H1 (cell line): ENCODE measurements around the gene SLC30A2. TPM values are rescaled to one million over a fixed set of nuclear protein-coding genes. Genes with fewer than 3 reads are reported as not detected.
A peak's percentile ranks its signal among the peaks of the same experiment; 100 is the strongest.

Experiments used
- CTCF ChIA-PET: fragments of 300-600 bp; sonication (Branson Sonifier 250); formaldehyde crosslinking; loops from one replicate; lab custom pipeline; 2021; ENCODE audit not compliant: partially characterized antibody; lab: Charles Lee
- POLR2A ChIA-PET: fragments of 300-600 bp; sonication (Branson Sonifier 250); formaldehyde crosslinking; loops from one replicate; lab custom pipeline; 2021; ENCODE audit warnings: inconsistent platforms; ENCODE audit not compliant: partially characterized antibody; lab: Charles Lee
- DNase-seq, 2 experiments: peaks; one replicate each; pipeline versions ENCODE4 v3.0.0 to v3.0.0-alpha.2; 2010 to 2022; ENCODE audit warnings: low spot score in 2 of 2, low read depth in 1 of 2, mixed read lengths in 1 of 2
- FAIRE-seq: peaks from 2 replicates; lab custom pipeline; 2011; peaks lifted over from hg19 to GRCh38; lab: Jason Lieb, UNC
- H2AFZ ChIP-seq: 2 replicates; pipeline ENCODE4 v1.8.1; 2012; ENCODE audit warnings: low read length, inconsistent platforms
- H2AK5ac ChIP-seq: 2 replicates; pipeline ENCODE4 v1.6.1; 2013; ENCODE audit warnings: low read depth, low read length
- H2BK120ac ChIP-seq: replicated peaks from 2 replicates; pipeline ENCODE3; 2013; ENCODE audit warnings: low read depth, low read length, inconsistent platforms
- H2BK12ac ChIP-seq: 2 replicates; pipeline ENCODE4 v1.6.1; 2013; ENCODE audit warnings: low read depth, low read length
- H2BK15ac ChIP-seq: 2 replicates; pipeline ENCODE4 v1.6.1; 2013; ENCODE audit warnings: low read length
- H2BK20ac ChIP-seq: 2 replicates; pipeline ENCODE4 v1.6.1; 2013; ENCODE audit warnings: low read length
- H2BK5ac ChIP-seq: 2 replicates; pipeline ENCODE4 v1.6.1; 2013; ENCODE audit warnings: low read depth, low read length
- H3K14ac ChIP-seq: 2 replicates; pipeline ENCODE4 v1.6.1; 2013; ENCODE audit warnings: inconsistent platforms; ENCODE audit not compliant: insufficient read length
- H3K18ac ChIP-seq: 2 replicates; pipeline ENCODE4 v1.6.1; 2013; ENCODE audit warnings: low read length; ENCODE audit errors: extremely low read depth
- H3K23ac ChIP-seq: 2 replicates; pipeline ENCODE4 v1.6.1; 2013; ENCODE audit warnings: inconsistent platforms; ENCODE audit not compliant: insufficient read length
- H3K23me2 ChIP-seq: 2 replicates; pipeline ENCODE4 v1.6.1; 2013; ENCODE audit warnings: low read depth, low read length
- H3K27ac ChIP-seq: 2 replicates; pipeline ENCODE4 v1.6.1; 2011; ENCODE audit warnings: low read depth, low read length, inconsistent platforms
- H3K27me3 ChIP-seq, 4 experiments: replicated peaks in 1 of 4; 1 replicate in 1 of 4; 2 replicates in 3 of 4; pipeline versions ENCODE4 v1.6.1 to v1.8.1; 2011 to 2013; ENCODE audit warnings: low read length in 3 of 4, mild to moderate bottlenecking in 3 of 4, inconsistent platforms in 2 of 4, mixed read lengths in 2 of 4, moderate library complexity in 1 of 4; ENCODE audit not compliant: control insufficient read depth in 3 of 4, insufficient read depth in 3 of 4; ENCODE audit errors: extremely low read depth in 1 of 4
- H3K36me3 ChIP-seq, 4 experiments: 2 replicates each; pipeline versions ENCODE4 v1.6.1 to v1.8.1; 2011 to 2013; ENCODE audit warnings: mild to moderate bottlenecking in 4 of 4, low read length in 3 of 4, moderate library complexity in 2 of 4, control low read depth in 1 of 4, inconsistent platforms in 1 of 4; ENCODE audit not compliant: insufficient read depth in 4 of 4, control insufficient read depth in 2 of 4
- H3K4ac ChIP-seq: replicated peaks from 2 replicates; pipeline ENCODE3; 2013; ENCODE audit warnings: low read length, low read depth, mixed read lengths, inconsistent platforms; ENCODE audit not compliant: insufficient read length
- H3K4me1 ChIP-seq, 4 experiments: replicated peaks in 1 of 4; 1 replicate in 1 of 4; 2 replicates in 3 of 4; pipeline versions ENCODE4 v1.6.1 to v1.8.1; 2011 to 2013; ENCODE audit warnings: low read length in 3 of 4, inconsistent platforms in 2 of 4, mixed read lengths in 1 of 4; ENCODE audit not compliant: insufficient read depth in 4 of 4, control insufficient read depth in 3 of 4
- H3K4me2 ChIP-seq, 2 experiments: 2 replicates each; pipeline versions ENCODE4 v1.6.1 to v1.8.1; 2011 to 2013; ENCODE audit warnings: low read depth in 2 of 2, low read length in 2 of 2, control low read depth in 1 of 2, inconsistent platforms in 1 of 2, mild to moderate bottlenecking in 1 of 2; ENCODE audit not compliant: insufficient read depth in 1 of 2
- H3K4me3 ChIP-seq, 4 experiments: fragments of 200-600, 300-600 bp in 1 of 4; sonication (generic), shearing (Covaris generic), sonication (Bioruptor Twin) in 1 of 4; 2 replicates each; pipeline versions ENCODE4 v1.5.1 to v1.8.1; 2011 to 2016; ENCODE audit warnings: low read length in 4 of 4, low read depth in 3 of 4, control low read depth in 2 of 4, inconsistent platforms in 2 of 4, mild to moderate bottlenecking in 2 of 4, mixed read lengths in 1 of 4, moderate library complexity in 1 of 4; ENCODE audit not compliant: insufficient read depth in 2 of 4; ENCODE audit errors: extremely low read depth in 1 of 4
- H3K56ac ChIP-seq: replicated peaks from 2 replicates; pipeline ENCODE3; 2013; ENCODE audit warnings: low read depth, mild to moderate bottlenecking, mixed read lengths, low read length, inconsistent platforms; ENCODE audit not compliant: insufficient read length
- H3K79me1 ChIP-seq: 2 replicates; pipeline ENCODE4 v1.6.1; 2013; ENCODE audit warnings: low read depth, low read length, control low read depth
- H3K79me2 ChIP-seq, 2 experiments: 2 replicates each; pipeline versions ENCODE4 v1.6.1 to v1.8.1; 2012 to 2013; ENCODE audit warnings: low read length in 2 of 2, mild to moderate bottlenecking in 2 of 2, inconsistent platforms in 1 of 2; ENCODE audit not compliant: insufficient read depth in 2 of 2, control insufficient read depth in 1 of 2
- H3K9ac ChIP-seq, 4 experiments: replicated peaks in 1 of 4; 1 replicate in 1 of 4; 2 replicates in 3 of 4; pipeline versions ENCODE4 v1.6.1 to v1.8.1; 2011 to 2013; ENCODE audit warnings: low read depth in 3 of 4, low read length in 3 of 4, control low read depth in 2 of 4, mild to moderate bottlenecking in 2 of 4, moderate library complexity in 2 of 4, inconsistent platforms in 1 of 4; ENCODE audit errors: extremely low read depth in 1 of 4
- H3K9me3 ChIP-seq, 2 experiments: 2 replicates each; pipeline versions ENCODE4 v1.6.1 to v1.8.1; 2012 to 2013; ENCODE audit warnings: mild to moderate bottlenecking in 2 of 2, moderate library complexity in 2 of 2, control low read depth in 1 of 2, inconsistent platforms in 1 of 2, low read depth in 1 of 2, low read length in 1 of 2, mixed read lengths in 1 of 2; ENCODE audit not compliant: insufficient read depth in 2 of 2
- H4K20me1 ChIP-seq, 2 experiments: replicated peaks in 1 of 2; 2 replicates each; pipeline versions ENCODE3 to v1.8.1; 2011 to 2013; ENCODE audit warnings: inconsistent platforms in 2 of 2, low read length in 2 of 2, mild to moderate bottlenecking in 1 of 2; ENCODE audit not compliant: insufficient read depth in 2 of 2, control insufficient read depth in 1 of 2
- H4K5ac ChIP-seq: 2 replicates; pipeline ENCODE4 v1.6.1; 2013; ENCODE audit warnings: low read length, low read depth, mixed read lengths, inconsistent platforms; ENCODE audit not compliant: insufficient read length
- H4K8ac ChIP-seq: 2 replicates; pipeline ENCODE4 v1.8.0; 2013; ENCODE audit warnings: mild to moderate bottlenecking, moderate library complexity, low read length, inconsistent platforms; ENCODE audit not compliant: insufficient read depth; ENCODE audit errors: extremely low read depth
- H4K91ac ChIP-seq: replicated peaks from 2 replicates; pipeline ENCODE3; 2013; ENCODE audit warnings: low read length, mixed read lengths, inconsistent platforms; ENCODE audit not compliant: insufficient read length
- ATF3 ChIP-seq: IDR thresholded peaks from 2 replicates; pipeline ENCODE4 v1.6.1; 2011; ENCODE audit warnings: low read depth, mild to moderate bottlenecking, low read length; ENCODE audit not compliant: insufficient read depth
- BRCA1 ChIP-seq: IDR thresholded peaks from 2 replicates; pipeline ENCODE4 v1.6.1; 2012; ENCODE audit warnings: low read depth, low read length, improper control_type of control experiment
- CBX8 ChIP-seq: fragments of 300-800, 300-1000 bp; sonication (generic); IDR thresholded peaks from 2 replicates; pipeline ENCODE4 v1.7.1; 2016; ENCODE audit warnings: low read depth, low read length, borderline replicate concordance
- GTF2F1 ChIP-seq: IDR thresholded peaks from 2 replicates; pipeline ENCODE4 v1.6.1; 2012; ENCODE audit warnings: low read depth, low read length, improper control_type of control experiment, borderline replicate concordance
- KDM4A ChIP-seq: IDR thresholded peaks from one replicate; pipeline ENCODE4 v1.7.1; 2012; ENCODE audit warnings: low read depth, mild to moderate bottlenecking, moderate library complexity, low read length, inconsistent platforms; ENCODE audit not compliant: severe bottlenecking
- MAFK ChIP-seq: IDR thresholded peaks from 2 replicates; pipeline ENCODE4 v1.6.1; 2012; ENCODE audit warnings: low read depth, mild to moderate bottlenecking, improper control_type of control experiment, low read length
- POLR2A ChIP-seq, 2 experiments: IDR thresholded peaks; 1 replicate in 1 of 2; 2 replicates in 1 of 2; pipeline ENCODE4 v1.6.1; 2011; ENCODE audit warnings: low read depth in 2 of 2, low read length in 2 of 2, mild to moderate bottlenecking in 2 of 2; ENCODE audit errors: control extremely low read depth in 1 of 2
- RBBP5 ChIP-seq: IDR thresholded peaks from 2 replicates; pipeline ENCODE4 v1.7.1; 2012; ENCODE audit warnings: low read depth, mild to moderate bottlenecking, inconsistent platforms, low read length, moderate library complexity, borderline replicate concordance
- RNF2 ChIP-seq: fragments of 200-900, 300-1000 bp; sonication (generic); IDR thresholded peaks from 2 replicates; pipeline ENCODE4 v1.7.1; 2016; ENCODE audit warnings: borderline replicate concordance, low read depth, mild to moderate bottlenecking, antibody characterized with exemption, low read length; ENCODE audit not compliant: poor library complexity, severe bottlenecking; ENCODE audit errors: missing control alignments
- SP2 ChIP-seq: IDR thresholded peaks from 2 replicates; pipeline ENCODE4 v1.6.1; 2012; ENCODE audit warnings: mild to moderate bottlenecking, low read length, inconsistent platforms
- SUZ12 ChIP-seq: fragments of 200-600 bp; sonication (generic); IDR thresholded peaks from 2 replicates; pipeline ENCODE4 v1.6.1; 2012; ENCODE audit warnings: mild to moderate bottlenecking, inconsistent platforms, low read length, moderate library complexity, mixed read lengths
- WGBS, 2 experiments: shearing (Covaris generic) in 1 of 2; methylation state at CpG; one replicate each; pipeline versions ENCODE4 v1.1.6 to v1.1.7; 2013 to 2015; ENCODE audit warnings: low lambda C conversion rate in 2 of 2, mixed read lengths in 2 of 2, inconsistent platforms in 1 of 2, low coverage in 1 of 2, missing lambda C conversion rate in 1 of 2; ENCODE audit not compliant: insufficient replicate concordance in 2 of 2, insufficient coverage in 1 of 2, insufficient read length in 1 of 2; ENCODE audit errors: extremely low coverage in 1 of 2, missing lambda C conversion rate in 1 of 2; 5-methylcytosine and 5-hydroxymethylcytosine counted together
- polyA plus RNA-seq, 7 experiments: library from polyadenylated mRNA; depleted of rRNA in 3 of 7; stranded (reverse) in 5 of 7; unstranded in 2 of 7; fragments of >200 nt in 5 of 7; fragments of 200-250 nt in 2 of 7; gene quantifications; 1 replicate in 5 of 7; 2 replicates in 1 of 7; 4 replicates in 1 of 7; pipeline versions ENCODE4 v1.2.1 to v1.2.3, GENCODE V29; 2011 to 2013; ENCODE audit warnings: missing spikeins in 2 of 7, mixed read lengths in 2 of 7
- total RNA-seq: library from RNA; stranded (reverse); fragmentation: NEBNext Ultra II Directional; extraction: Animal tissue kit (Norgen Biotek cat#: 25700); gene quantifications from 2 replicates; pipeline ENCODE4 v1.2.1, GENCODE V29; 2021

Gene SLC30A2
- total and polyA plus RNA-seq, 2 of the 8 experiments (the other 6 are each of a cell fraction or from before 2014, with no cell fraction given): 0.19 to 0.76 TPM

GRCh38 chr1:26034504-26035202 lies 11.3 kb downstream of the SLC30A2 start:
- Histone ChIP-seq H3K4me1 (peaks cover 0 to 8% (median 6%) of the 10 kb centered on the region in 4 experiments; a peak in 5 of 7 replicates), H2BK20ac (no peak overlapping the region), H2BK15ac (no peak overlapping the region), H3K56ac (peak overlapping the region; percentile 42), H3K4me3 (peak overlapping the region; percentile 39 to 85 (median 76)), H3K27me3 (peaks cover 6 to 26% (median 20%) of the 10 kb centered on the region in 4 experiments; a peak in 6 of 7 replicates), H3K14ac (no peak overlapping the region), H3K23ac (no peak overlapping the region), H3K36me3 (no peaks in the 10 kb centered on the region), H3K27ac (no peak overlapping the region), H2AK5ac (no peak overlapping the region), H4K8ac (peak overlapping the region; percentile 76), H2AFZ (0 out of 2 replicates have a peak overlapping the region, but pooled peaks have one; percentile 47), H3K23me2 (peaks cover 9% of the 10 kb centered on the region; the same call in 1 of the 2 replicates), H3K18ac (peak overlapping the region; percentile 60; the same call in 1 of the 2 replicates), H3K4ac (no peak overlapping the region), H3K79me2 (no peaks in the 10 kb centered on the region), H2BK12ac (no peak overlapping the region), H3K79me1 (no peaks in the 10 kb centered on the region), H4K5ac (no peak overlapping the region), H3K9ac (0 out of 7 replicates have a peak overlapping the region, but pooled peaks of 1 of the 4 experiments have one; percentile 4), H4K91ac (no peak overlapping the region), H3K4me2 (peak overlapping the region; percentile 27 to 96), H2BK5ac (no peak overlapping the region), H4K20me1 (peaks cover 0 to 1% of the 10 kb centered on the region in 2 experiments), H3K9me3 (no peaks in the 10 kb centered on the region), H2BK120ac (no peak overlapping the region)
- FAIRE-seq (no peak), DNase-seq (no peak)
- POLR2A ChIA-PET: interaction anchor here (0.6 to 2.0 kb wide), 11 partner anchors 8 to 208 kb away, joined by 3 to 6 read pairs (median 3); partner anchors contain the start of genes CEP85, EXTL1, PAQR7 and SLC30A2
- CTCF ChIA-PET: interaction anchor here (0.6 to 6.5 kb wide), 24 partner anchors 8 to 189 kb away, joined by 3 to 56 read pairs (median 4); partner anchors contain the start of genes EXTL1 and SLC30A2
- WGBS, 2 experiments: 24% methylated on average over 14 of the region's 15 CpGs; no CpG with 5 or more reads in 1 of the 2 experiments
- no peak for TF ChIP-seq SP2
- no peak for TF ChIP-seq MAFK
- TF ChIP-seq KDM4A: no peak
- TF ChIP-seq GTF2F1: no peak
- TF ChIP-seq RBBP5: no peak
- TF ChIP-seq SUZ12: no peak; the same call in 1 of the 2 replicates
- TF ChIP-seq ATF3: no peak
- TF ChIP-seq POLR2A (IDR thresholded peaks at IDR 0.05; ENCODE audit: control extremely low read depth in 1 of 2, low read depth in 2 of 2, low read length in 2 of 2): no peak
- TF ChIP-seq BRCA1: no peak
- no peak for TF ChIP-seq RNF2
- TF ChIP-seq CBX8: no peak
